Activated T-cell treated with anti-CD3 and anti-CD28 coated beads, Interleukin-2, amount 50 U/mL, for 72 hours (primary cell): ENCODE data around the gene LRMDA. TPM values are rescaled to one million over a fixed set of nuclear protein-coding genes. Genes with fewer than 3 reads are reported as not detected.
A peak's percentile ranks its signal among the peaks of the same experiment; 100 is the strongest.

Experiments
- ATAC-seq, 2 donors: fragments of 150-1000 bp; cut with Tn5 transposase; replicated peaks in 1 of 2; 2 replicates each; pipeline ENCODE4 v1.10.0; 2021; ENCODE audit warnings: moderate library complexity in 2 of 2, mild to moderate bottlenecking in 1 of 2
- DNase-seq, 2 donors: peaks; one replicate each; pipeline ENCODE4 v3.0.0; 2021 to 2022; ENCODE audit warnings: mixed read lengths in 1 of 2
- H3K27ac Mint-ChIP-seq: one replicate; pipeline ENCODE4 v1.8.0; 2022; ENCODE audit warnings: mild to moderate bottlenecking, moderate library complexity, mixed read lengths
- H3K27me3 Mint-ChIP-seq: one replicate; pipeline ENCODE4 v1.8.0; 2022; ENCODE audit warnings: low read depth, mixed read lengths
- H3K36me3 Mint-ChIP-seq, 2 donors: one replicate each; pipeline ENCODE4 v1.8.0; 2022; ENCODE audit warnings: mixed read lengths in 2 of 2, mild to moderate bottlenecking in 1 of 2; ENCODE audit not compliant: insufficient read depth in 2 of 2
- H3K4me1 Mint-ChIP-seq: one replicate; pipeline ENCODE4 v1.8.0; 2022; ENCODE audit warnings: low read depth, mixed read lengths
- H3K4me3 Mint-ChIP-seq, 2 donors: one replicate each; pipeline ENCODE4 v1.8.0; 2022; ENCODE audit warnings: mild to moderate bottlenecking in 2 of 2, mixed read lengths in 2 of 2, moderate library complexity in 2 of 2
- H3K9me3 Mint-ChIP-seq, 2 donors: one replicate each; pipeline ENCODE4 v1.8.0; 2022; ENCODE audit warnings: mixed read lengths in 2 of 2
- total RNA-seq, 2 donors: library from RNA; stranded (reverse); gene quantifications; one replicate each; pipeline ENCODE4 v1.2.3, GENCODE V29; 2022

LRMDA gene
- total RNA-seq, 2 donors from 2014 or later: not detected

DNA sequence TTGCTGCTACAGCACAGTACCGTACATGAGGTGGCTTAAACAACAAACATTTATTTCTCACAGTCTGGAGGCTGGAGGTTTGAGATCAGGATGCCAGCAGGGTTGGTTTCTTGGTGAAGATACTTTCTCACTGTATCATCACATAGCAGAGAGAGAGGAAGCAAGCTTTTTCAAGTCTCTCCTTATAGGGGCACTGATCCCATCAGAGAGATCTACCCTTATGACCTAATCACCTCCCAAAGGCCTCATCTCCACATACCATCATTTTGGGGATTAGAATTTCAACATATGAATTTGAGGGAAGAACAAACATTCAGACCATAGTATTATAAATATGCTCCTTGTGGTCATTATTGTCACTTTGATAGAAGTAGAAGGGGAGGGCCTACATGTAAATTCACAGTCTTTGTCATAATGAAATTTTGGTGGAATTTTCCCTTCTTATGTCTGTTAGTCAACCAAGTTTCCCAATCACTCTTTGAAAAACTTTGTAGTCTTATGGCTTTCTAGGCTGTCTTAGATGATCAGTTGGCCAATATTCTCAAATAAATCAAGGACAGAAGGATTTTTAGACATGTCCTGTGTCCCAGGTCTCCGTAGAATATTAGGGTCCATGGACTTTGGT lies 606.2 kb downstream of the LRMDA start:
- no peak overlapping the region for H3K27ac Mint-ChIP-seq
- H3K9me3 Mint-ChIP-seq: peaks cover 0 to 6% of the 10 kb centered on the region in 2 donors
- H3K36me3 Mint-ChIP-seq: peaks cover 1 to 2% of the 10 kb centered on the region in 2 donors
- peaks cover 7% of the 10 kb centered on the region for H3K27me3 Mint-ChIP-seq
- DNase-seq (no peak), ATAC-seq (peak in 1 of 2 donors; percentile 5)
- no peaks in the 10 kb centered on the region for H3K4me1 Mint-ChIP-seq
- no peak overlapping the region for H3K4me3 Mint-ChIP-seq

DNA sequence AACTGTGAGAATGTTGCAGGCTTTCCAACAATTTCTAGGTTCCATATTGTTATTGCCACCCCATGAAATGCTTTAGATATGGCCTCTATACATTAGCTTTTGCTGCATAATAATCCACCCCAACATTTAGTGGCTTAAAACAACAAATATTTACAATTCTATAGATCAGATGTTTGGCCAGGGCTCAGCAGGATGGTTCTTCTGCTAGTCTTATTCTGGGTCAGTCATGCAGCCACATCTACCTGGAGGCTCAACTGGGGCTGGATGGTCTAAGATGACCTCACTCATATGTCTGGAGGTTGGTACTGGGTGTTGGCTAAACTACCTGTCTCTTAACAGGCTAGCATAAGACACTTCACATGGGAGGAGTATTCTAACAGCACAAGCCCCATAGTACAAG lies 607.3 kb downstream of the LRMDA start:
- ATAC-seq: no peak
- peaks cover 7% of the 10 kb centered on the region for H3K27me3 Mint-ChIP-seq
- H3K27ac Mint-ChIP-seq: no peak overlapping the region
- no peak overlapping the region for H3K4me3 Mint-ChIP-seq
- H3K4me1 Mint-ChIP-seq: no peaks in the 10 kb centered on the region
- no peak for DNase-seq
- peaks cover 1 to 2% of the 10 kb centered on the region in 2 donors for H3K36me3 Mint-ChIP-seq
- H3K9me3 Mint-ChIP-seq: peaks cover 0 to 6% of the 10 kb centered on the region in 2 donors

- no peak for DNase-seq
- Mint-ChIP-seq H3K36me3 (peaks cover 1 to 2% of the 10 kb centered on the region in 2 donors), H3K9me3 (peaks cover 2 to 6% of the 10 kb centered on the region in 2 donors), H3K27ac (no peak overlapping the region), H3K4me1 (no peaks in the 10 kb centered on the region), H3K27me3 (peaks cover 7% of the 10 kb centered on the region), H3K4me3 (no peak overlapping the region)
- no peak for ATAC-seq
Measured at GRCh38 chr10:76040107-76040829, 608.8 kb downstream of the LRMDA start.

DNA sequence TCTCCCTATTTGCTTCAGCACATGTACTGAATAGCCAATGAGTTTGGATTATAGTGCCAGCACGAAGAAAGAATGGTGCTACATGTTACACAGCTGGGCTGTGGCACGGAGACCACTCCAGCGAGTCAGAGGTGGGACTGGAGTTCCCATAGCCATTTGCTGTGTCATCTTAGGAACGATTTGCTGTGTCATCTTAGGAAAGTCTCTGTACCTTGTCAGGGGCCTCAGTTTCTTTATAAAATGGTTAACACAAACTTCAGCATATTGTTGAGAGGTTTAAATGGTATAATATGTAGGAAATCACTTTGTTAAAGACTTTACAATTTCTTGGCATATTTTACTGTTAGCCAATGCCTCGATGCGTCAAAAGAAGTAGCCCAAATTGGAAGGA lies 609.4 kb downstream of the LRMDA start:
- Mint-ChIP-seq H3K36me3 (peaks cover 1 to 2% of the 10 kb centered on the region in 2 donors), H3K27me3 (peaks cover 7% of the 10 kb centered on the region), H3K27ac (no peak overlapping the region), H3K4me1 (no peaks in the 10 kb centered on the region), H3K4me3 (no peak overlapping the region), H3K9me3 (peaks cover 3 to 7% of the 10 kb centered on the region in 2 donors)
- no peak for DNase-seq
- no peak for ATAC-seq

GRCh38 chr10:76041551-76041950 lies 610.1 kb downstream of the LRMDA start:
- DNase-seq: no peak
- peaks cover 3 to 7% of the 10 kb centered on the region in 2 donors for H3K9me3 Mint-ChIP-seq
- ATAC-seq: no peak
- no peak overlapping the region for H3K4me3 Mint-ChIP-seq
- H3K27me3 Mint-ChIP-seq: peaks cover 7% of the 10 kb centered on the region
- H3K36me3 Mint-ChIP-seq: peaks cover 1 to 2% of the 10 kb centered on the region in 2 donors
- no peak overlapping the region for H3K27ac Mint-ChIP-seq
- H3K4me1 Mint-ChIP-seq: no peaks in the 10 kb centered on the region

DNA sequence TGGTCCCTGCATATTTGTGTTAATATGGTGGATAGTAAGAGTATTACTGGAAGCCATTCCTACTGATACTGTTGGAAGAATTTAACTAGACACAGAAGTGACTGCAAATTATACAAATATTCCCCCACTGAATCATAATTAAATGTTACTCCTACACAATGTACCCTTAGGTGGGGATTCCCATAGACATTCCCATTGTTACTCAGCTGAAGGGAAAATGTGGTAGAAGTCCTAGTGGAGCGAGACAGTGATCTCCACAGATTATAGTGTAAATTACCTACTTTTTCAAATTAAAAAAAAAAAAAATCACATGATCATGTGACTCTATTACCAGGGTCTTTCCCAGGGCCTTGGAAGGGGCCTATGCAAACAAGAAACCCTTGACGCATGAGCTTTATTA lies 611.8 kb downstream of the LRMDA start:
- no peak overlapping the region for H3K4me3 Mint-ChIP-seq
- no peak for ATAC-seq
- peaks cover 7% of the 10 kb centered on the region for H3K27me3 Mint-ChIP-seq
- no peak for DNase-seq
- peaks cover 3 to 8% of the 10 kb centered on the region in 2 donors for H3K9me3 Mint-ChIP-seq
- H3K36me3 Mint-ChIP-seq: peaks cover 1 to 2% of the 10 kb centered on the region in 2 donors
- no peak overlapping the region for H3K27ac Mint-ChIP-seq
- no peaks in the 10 kb centered on the region for H3K4me1 Mint-ChIP-seq

DNA sequence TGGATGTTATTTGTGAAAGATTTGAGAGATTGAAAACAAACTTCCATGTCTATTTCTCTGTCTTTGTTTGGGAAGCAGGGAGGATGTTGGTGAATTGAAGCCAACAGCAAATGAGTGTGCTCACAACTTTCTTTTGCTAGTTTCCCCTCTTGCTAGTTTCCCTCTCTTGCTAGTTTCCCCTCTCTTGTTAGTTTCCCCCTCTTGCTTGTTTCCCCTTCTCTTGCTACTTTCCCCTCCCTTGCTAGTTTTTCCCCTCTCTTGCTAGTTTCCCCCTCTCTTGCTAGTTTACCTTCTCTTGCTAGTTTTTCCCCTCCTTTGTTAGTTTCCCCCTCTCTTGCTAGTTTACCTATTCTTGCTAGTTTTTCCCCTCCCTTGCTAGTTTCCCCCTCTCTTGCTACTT lies 613.3 kb downstream of the LRMDA start:
- no peaks in the 10 kb centered on the region for H3K4me1 Mint-ChIP-seq
- no peak for ATAC-seq
- DNase-seq: no peak
- peaks cover 3 to 6% of the 10 kb centered on the region in 2 donors for H3K9me3 Mint-ChIP-seq
- H3K27me3 Mint-ChIP-seq: peaks cover 7% of the 10 kb centered on the region
- no peaks in the 10 kb centered on the region for H3K36me3 Mint-ChIP-seq
- H3K27ac Mint-ChIP-seq: no peak overlapping the region
- no peak overlapping the region for H3K4me3 Mint-ChIP-seq

DNA sequence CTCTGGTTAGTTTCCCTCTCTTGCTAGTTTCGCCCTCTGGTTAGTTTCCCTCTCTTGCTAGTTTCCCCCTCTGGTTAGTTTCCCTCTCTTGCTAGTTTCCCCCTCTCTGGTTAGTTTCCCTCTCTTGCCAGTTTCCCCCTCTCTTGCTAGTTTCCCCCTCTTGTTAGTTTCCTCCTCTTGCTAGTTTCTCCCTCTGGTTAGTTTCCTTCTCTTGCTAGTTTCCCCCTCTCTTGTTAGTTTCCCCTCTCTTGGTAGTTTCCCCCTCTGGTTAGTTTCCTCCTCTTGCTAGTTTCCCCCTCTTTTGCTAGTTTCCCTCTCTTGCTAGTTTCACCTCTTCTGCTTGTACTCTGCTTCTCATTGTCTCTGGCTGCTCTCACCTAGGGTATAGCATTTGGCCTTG lies 613.8 kb downstream of the LRMDA start:
- no peak for ATAC-seq
- DNase-seq: no peak
- H3K9me3 Mint-ChIP-seq: peaks cover 3 to 6% of the 10 kb centered on the region in 2 donors
- H3K4me3 Mint-ChIP-seq: no peak overlapping the region
- peaks cover 6% of the 10 kb centered on the region for H3K27me3 Mint-ChIP-seq
- H3K36me3 Mint-ChIP-seq: no peaks in the 10 kb centered on the region
- no peaks in the 10 kb centered on the region for H3K4me1 Mint-ChIP-seq
- no peak overlapping the region for H3K27ac Mint-ChIP-seq

DNA sequence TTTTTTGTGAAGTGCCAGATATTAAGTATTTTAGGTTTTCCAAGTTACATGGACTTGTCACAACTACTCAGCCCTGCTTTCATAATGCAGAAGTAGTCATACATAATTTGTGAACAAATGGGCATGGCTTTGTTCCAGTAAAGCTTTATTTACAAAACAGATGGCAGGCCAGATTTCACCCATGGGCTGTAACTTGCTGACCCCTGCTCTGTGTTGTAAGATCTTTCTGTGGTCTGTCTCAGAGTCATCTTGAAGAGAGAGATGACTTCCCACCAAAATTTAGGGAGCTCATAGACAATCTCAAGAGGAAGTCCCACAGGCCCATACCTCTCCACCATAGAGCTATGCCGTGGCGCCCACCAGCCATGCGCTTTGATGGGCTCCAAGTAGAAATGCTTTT lies 616.1 kb downstream of the LRMDA start:
- no peaks in the 10 kb centered on the region for H3K4me1 Mint-ChIP-seq
- DNase-seq (no peak), ATAC-seq (no peak)
- H3K36me3 Mint-ChIP-seq: no peaks in the 10 kb centered on the region
- no peak overlapping the region for H3K4me3 Mint-ChIP-seq
- peaks cover 8% of the 10 kb centered on the region for H3K27me3 Mint-ChIP-seq
- peaks cover 3% of the 10 kb centered on the region in 2 donors for H3K9me3 Mint-ChIP-seq
- no peak overlapping the region for H3K27ac Mint-ChIP-seq

- no peak overlapping the region for H3K27ac Mint-ChIP-seq
- H3K9me3 Mint-ChIP-seq: peaks cover 3 to 5% of the 10 kb centered on the region in 2 donors
- no peak overlapping the region for H3K4me3 Mint-ChIP-seq
- no peaks in the 10 kb centered on the region for H3K36me3 Mint-ChIP-seq
- DNase-seq (no peak), ATAC-seq (no peak)
- peaks cover 8% of the 10 kb centered on the region for H3K27me3 Mint-ChIP-seq
- H3K4me1 Mint-ChIP-seq: no peaks in the 10 kb centered on the region
Measured at GRCh38 chr10:76049581-76050290, 618.3 kb downstream of the LRMDA start.

GRCh38 chr10:76050291-76050625 lies 618.8 kb downstream of the LRMDA start:
- Mint-ChIP-seq H3K27me3 (peaks cover 8% of the 10 kb centered on the region), H3K4me1 (no peaks in the 10 kb centered on the region), H3K4me3 (no peak overlapping the region), H3K36me3 (peaks cover 0 to 1% of the 10 kb centered on the region in 2 donors), H3K9me3 (peaks cover 3 to 4% of the 10 kb centered on the region in 2 donors), H3K27ac (no peak overlapping the region)
- DNase-seq: no peak
- no peak for ATAC-seq

GRCh38 chr10:76051007-76051936 lies 619.8 kb downstream of the LRMDA start:
- Mint-ChIP-seq H3K4me3 (no peak overlapping the region), H3K27ac (no peak overlapping the region), H3K4me1 (no peaks in the 10 kb centered on the region), H3K27me3 (peaks cover 8% of the 10 kb centered on the region), H3K36me3 (peaks cover 0 to 1% of the 10 kb centered on the region in 2 donors), H3K9me3 (peaks cover 3 to 4% of the 10 kb centered on the region in 2 donors)
- no peak for ATAC-seq
- DNase-seq: no peak
